ENCODE results near the gene WDR5.
"Not testable (repeated sequence)": the region's sequence is repeated elsewhere in the genome, so short reads cannot be mapped to it uniquely, and the experiment has no call there.

Gene WDR5

DNA sequence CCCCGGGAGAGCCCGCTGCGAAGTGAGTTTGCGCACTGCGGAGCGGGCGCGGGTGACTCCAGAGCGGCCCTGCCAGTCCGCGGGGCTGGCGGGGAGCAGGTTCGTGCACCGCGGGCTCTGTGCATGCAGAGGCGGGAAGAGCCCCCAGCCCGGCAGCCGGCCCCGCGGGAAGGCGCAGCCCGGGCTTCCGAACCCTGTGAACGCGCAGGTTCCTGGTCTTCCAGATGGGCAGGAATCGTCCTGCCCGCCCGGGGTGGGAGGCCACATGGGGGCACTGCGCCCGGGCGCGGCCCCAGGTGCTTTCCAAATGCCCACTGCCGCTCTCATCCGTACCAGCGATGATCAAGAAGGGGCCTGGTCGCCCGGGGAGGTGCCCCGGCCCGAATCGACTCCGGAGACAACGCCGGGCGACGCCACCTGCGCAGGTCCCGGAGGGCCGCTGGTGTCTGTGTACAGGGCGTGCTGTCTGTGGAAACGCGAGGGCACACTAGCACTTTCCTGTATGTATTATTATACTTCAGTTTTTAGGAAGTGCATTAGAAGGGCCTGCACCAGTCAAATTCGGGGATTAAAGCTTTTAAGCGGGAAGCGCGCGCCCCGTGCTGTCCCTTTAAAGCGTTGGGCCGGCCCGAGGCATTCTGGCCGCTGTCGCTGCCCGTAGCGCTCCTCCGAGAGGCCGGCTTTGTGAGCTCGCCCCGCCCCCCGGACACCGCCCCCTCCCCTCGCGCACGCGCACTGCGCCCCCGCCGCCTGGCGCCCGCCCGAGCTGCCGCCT is at the start of gene WDR5:
WDR5 (plus strand) TSS at position 740 of the 775 bp plus-strand sequence. CDS start 3,796 bp downstream, outside the sequence.
- H3K4me1 Mint-ChIP-seq = peaks cover 52% of the 10 kb centered on the region
- H3K27me3 Mint-ChIP-seq = no peaks in the 10 kb centered on the region
- H3K4me3 Mint-ChIP-seq = peak within 1 kb of the TSS; percentile 93
- H3K9me3 Mint-ChIP-seq = no peaks in the 10 kb centered on the region
- peaks cover 1% of the 10 kb centered on the region for H3K36me3 Mint-ChIP-seq
- H3K27ac Mint-ChIP-seq = peak within 1 kb of the TSS; percentile 93

GRCh38 chr9:134088063-134088725 is 47.7 kb upstream of the WDR5 start:
- no peaks in the 10 kb centered on the region for H3K36me3 Mint-ChIP-seq
- H3K9me3 Mint-ChIP-seq = no peaks in the 10 kb centered on the region
- peaks cover 2% of the 10 kb centered on the region for H3K27me3 Mint-ChIP-seq
- H3K4me3 Mint-ChIP-seq = no peak overlapping the region
- H3K27ac Mint-ChIP-seq = no peak overlapping the region
- H3K4me1 Mint-ChIP-seq = no peaks in the 10 kb centered on the region

GRCh38 chr9:134089972-134090371 is 45.9 kb upstream of the WDR5 start:
- Mint-ChIP-seq H3K27ac (no peak overlapping the region), H3K9me3 (no peaks in the 10 kb centered on the region), H3K27me3 (peaks cover 2% of the 10 kb centered on the region), H3K4me3 (no peak overlapping the region), H3K4me1 (no peaks in the 10 kb centered on the region), H3K36me3 (no peaks in the 10 kb centered on the region)

- Mint-ChIP-seq H3K4me3 (no peak overlapping the region), H3K27me3 (peaks cover 4% of the 10 kb centered on the region), H3K36me3 (no peaks in the 10 kb centered on the region), H3K27ac (no peak overlapping the region), H3K4me1 (no peaks in the 10 kb centered on the region), H3K9me3 (no peaks in the 10 kb centered on the region)
Observed at GRCh38 chr9:134099123-134099761, 36.6 kb upstream of the WDR5 start.

- Mint-ChIP-seq H3K4me1 (no peaks in the 10 kb centered on the region), H3K27ac (no peak overlapping the region), H3K27me3 (peaks cover 4% of the 10 kb centered on the region), H3K9me3 (no peaks in the 10 kb centered on the region), H3K4me3 (no peak overlapping the region), H3K36me3 (no peaks in the 10 kb centered on the region)
Observed at GRCh38 chr9:134100040-134100439, 35.8 kb upstream of the WDR5 start.

- H3K4me3 Mint-ChIP-seq, H3K36me3 Mint-ChIP-seq, H3K4me1 Mint-ChIP-seq, H3K27ac Mint-ChIP-seq, H3K27me3 Mint-ChIP-seq, H3K9me3 Mint-ChIP-seq: not testable (repeated sequence)
Observed at GRCh38 chr9:134101133-134101532, 34.7 kb upstream of the WDR5 start.

GRCh38 chr9:134101623-134102149 is 34.2 kb upstream of the WDR5 start:
- Mint-ChIP-seq H3K4me3 (no peak overlapping the region), H3K4me1 (no peaks in the 10 kb centered on the region), H3K9me3 (no peaks in the 10 kb centered on the region), H3K27ac (no peak overlapping the region), H3K36me3 (no peaks in the 10 kb centered on the region), H3K27me3 (peaks cover 7% of the 10 kb centered on the region)

GRCh38 chr9:134103391-134103998 is 32.4 kb upstream of the WDR5 start:
- Mint-ChIP-seq H3K27ac (no peak overlapping the region), H3K36me3 (no peaks in the 10 kb centered on the region), H3K27me3 (peaks cover 7% of the 10 kb centered on the region), H3K4me1 (no peaks in the 10 kb centered on the region), H3K4me3 (no peak overlapping the region), H3K9me3 (no peaks in the 10 kb centered on the region)

DNA sequence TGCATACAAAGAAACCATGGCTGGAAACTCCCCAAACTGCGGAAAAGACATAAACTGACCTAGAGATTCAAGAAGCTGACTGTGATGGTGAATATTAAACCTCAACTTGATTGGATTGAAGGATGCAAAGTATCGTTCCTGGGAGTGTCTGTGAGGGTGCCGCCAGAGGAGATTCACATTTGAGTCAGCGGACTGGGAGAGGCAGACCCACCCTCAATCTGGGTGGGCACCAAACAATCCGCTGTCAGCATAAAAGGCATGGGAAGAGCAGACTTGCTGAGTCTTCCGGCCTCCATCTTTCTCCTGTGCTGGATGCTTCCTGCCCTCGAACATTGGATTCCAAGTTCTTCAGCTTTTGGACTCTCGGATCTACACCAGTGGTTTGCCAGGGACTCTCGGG is 24.8 kb upstream of the WDR5 start:
- no peaks in the 10 kb centered on the region for H3K4me1 Mint-ChIP-seq
- H3K27me3 Mint-ChIP-seq = no peaks in the 10 kb centered on the region
- no peak overlapping the region for H3K4me3 Mint-ChIP-seq
- H3K27ac Mint-ChIP-seq = no peak overlapping the region
- no peaks in the 10 kb centered on the region for H3K36me3 Mint-ChIP-seq
- no peaks in the 10 kb centered on the region for H3K9me3 Mint-ChIP-seq

- Mint-ChIP-seq H3K4me3 (no peak overlapping the region), H3K27me3 (no peaks in the 10 kb centered on the region), H3K4me1 (no peaks in the 10 kb centered on the region), H3K9me3 (no peaks in the 10 kb centered on the region), H3K27ac (no peak overlapping the region), H3K36me3 (no peaks in the 10 kb centered on the region)
Observed at GRCh38 chr9:134112561-134112960, 23.3 kb upstream of the WDR5 start.

- H3K4me3 Mint-ChIP-seq, H3K27me3 Mint-ChIP-seq, H3K36me3 Mint-ChIP-seq, H3K27ac Mint-ChIP-seq, H3K9me3 Mint-ChIP-seq, H3K4me1 Mint-ChIP-seq: not testable (repeated sequence)
Observed at GRCh38 chr9:134118972-134119371, 16.9 kb upstream of the WDR5 start.

GRCh38 chr9:134123764-134124128 is 12.1 kb upstream of the WDR5 start:
- Mint-ChIP-seq H3K27me3 (no peaks in the 10 kb centered on the region), H3K4me3 (no peak overlapping the region), H3K9me3 (no peaks in the 10 kb centered on the region), H3K4me1 (no peaks in the 10 kb centered on the region), H3K36me3 (no peaks in the 10 kb centered on the region), H3K27ac (no peak overlapping the region)

- H3K4me3 Mint-ChIP-seq = no peak overlapping the region
- H3K36me3 Mint-ChIP-seq = no peaks in the 10 kb centered on the region
- no peak overlapping the region for H3K27ac Mint-ChIP-seq
- H3K9me3 Mint-ChIP-seq = no peaks in the 10 kb centered on the region
- H3K4me1 Mint-ChIP-seq = no peaks in the 10 kb centered on the region
- H3K27me3 Mint-ChIP-seq = no peaks in the 10 kb centered on the region
Observed at GRCh38 chr9:134125413-134126095, 10.3 kb upstream of the WDR5 start.

- Mint-ChIP-seq H3K27ac (peak overlapping the region; percentile 23), H3K4me3 (no peak overlapping the region), H3K36me3 (no peaks in the 10 kb centered on the region), H3K27me3 (no peaks in the 10 kb centered on the region), H3K9me3 (no peaks in the 10 kb centered on the region), H3K4me1 (peaks cover under 1% of the 10 kb centered on the region)
Observed at GRCh38 chr9:134126373-134126772, 9.5 kb upstream of the WDR5 start.

DNA sequence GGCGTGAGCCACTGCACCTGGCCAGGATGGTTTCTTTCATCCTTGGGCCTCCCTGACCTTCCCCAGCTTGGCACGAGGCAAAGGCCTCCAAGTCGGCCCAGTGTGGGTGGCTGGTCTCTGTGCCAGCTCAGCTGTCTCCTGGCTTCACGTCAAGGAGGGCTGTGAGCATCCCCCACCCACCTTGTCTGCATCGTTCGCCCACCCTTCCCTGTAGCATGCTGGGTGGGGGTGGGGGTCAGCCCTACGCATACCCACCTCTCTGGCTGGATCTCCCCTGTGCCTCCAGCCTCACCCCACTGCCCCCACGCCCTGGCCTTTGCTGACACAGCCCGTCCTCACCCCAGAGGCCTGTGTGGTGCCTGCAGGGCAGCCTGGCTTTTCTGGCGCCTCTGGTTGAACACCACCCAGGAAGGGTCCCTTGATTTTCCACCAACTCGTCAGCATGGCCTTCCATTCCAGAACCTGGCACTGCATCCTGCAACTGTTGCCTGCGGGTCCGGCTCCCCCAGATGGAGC is 8.8 kb upstream of the WDR5 start:
- Mint-ChIP-seq H3K27ac (no peak overlapping the region), H3K27me3 (no peaks in the 10 kb centered on the region), H3K4me3 (no peak overlapping the region), H3K4me1 (peaks cover 5% of the 10 kb centered on the region), H3K9me3 (no peaks in the 10 kb centered on the region), H3K36me3 (no peaks in the 10 kb centered on the region)

Data from activated naive CD4-positive, alpha-beta T cell treated with anti-CD3 and anti-CD28 coated beads, Interleukin-2, amount 50 U/mL, for 24 hours (primary cell).